ENCODE data around the gene MLLT1. TPM values are rescaled to one million over a fixed set of nuclear protein-coding genes. Genes with fewer than 3 reads are reported as not detected.

MLLT1 gene
- total RNA-seq, 1 donor from 2014 or later: 65.8 TPM

DNA sequence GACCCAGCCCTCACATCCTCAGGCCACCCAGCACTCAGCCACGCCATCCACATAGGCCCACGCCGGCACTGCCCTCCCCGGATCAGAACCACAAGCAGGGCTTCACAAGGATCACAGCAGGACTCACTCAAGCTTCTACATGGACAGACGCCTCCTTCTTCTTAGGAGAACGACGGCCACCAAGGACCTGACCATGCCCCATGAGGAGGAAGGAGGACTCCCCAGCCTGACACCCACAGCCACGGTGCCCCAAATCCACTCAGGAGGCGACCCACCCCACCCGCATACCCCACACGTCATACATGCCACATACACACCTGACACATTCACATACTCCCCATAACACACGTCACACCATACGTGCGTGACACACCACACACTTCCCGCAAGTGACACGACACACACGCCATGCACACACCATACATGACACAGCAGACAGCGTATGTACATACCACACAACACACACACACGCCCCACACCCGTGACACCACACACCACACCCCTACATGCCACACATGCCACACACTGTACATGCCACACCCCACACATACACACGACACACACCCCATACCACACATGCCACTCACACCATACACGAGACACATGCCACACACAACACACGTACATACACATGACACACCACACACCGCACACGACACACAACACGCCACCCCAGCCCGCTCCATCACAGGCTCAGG lies 50.4 kb downstream of the MLLT1 start:
- Mint-ChIP-seq H3K9me3 (ENCODE audit: unreplicated experiment) (no peaks in the 10 kb centered on the region), H3K36me3 (ENCODE audit: unreplicated experiment) (peaks cover 14% of the 10 kb centered on the region), H3K27ac (ENCODE audit: unreplicated experiment) (peak overlapping the region; percentile 23), H3K4me1 (ENCODE audit: unreplicated experiment) (peaks cover 17% of the 10 kb centered on the region), H3K27me3 (ENCODE audit: unreplicated experiment) (no peaks in the 10 kb centered on the region), H3K4me3 (ENCODE audit: unreplicated experiment) (no peak overlapping the region)
- TF ChIP-seq, protein P1, sequence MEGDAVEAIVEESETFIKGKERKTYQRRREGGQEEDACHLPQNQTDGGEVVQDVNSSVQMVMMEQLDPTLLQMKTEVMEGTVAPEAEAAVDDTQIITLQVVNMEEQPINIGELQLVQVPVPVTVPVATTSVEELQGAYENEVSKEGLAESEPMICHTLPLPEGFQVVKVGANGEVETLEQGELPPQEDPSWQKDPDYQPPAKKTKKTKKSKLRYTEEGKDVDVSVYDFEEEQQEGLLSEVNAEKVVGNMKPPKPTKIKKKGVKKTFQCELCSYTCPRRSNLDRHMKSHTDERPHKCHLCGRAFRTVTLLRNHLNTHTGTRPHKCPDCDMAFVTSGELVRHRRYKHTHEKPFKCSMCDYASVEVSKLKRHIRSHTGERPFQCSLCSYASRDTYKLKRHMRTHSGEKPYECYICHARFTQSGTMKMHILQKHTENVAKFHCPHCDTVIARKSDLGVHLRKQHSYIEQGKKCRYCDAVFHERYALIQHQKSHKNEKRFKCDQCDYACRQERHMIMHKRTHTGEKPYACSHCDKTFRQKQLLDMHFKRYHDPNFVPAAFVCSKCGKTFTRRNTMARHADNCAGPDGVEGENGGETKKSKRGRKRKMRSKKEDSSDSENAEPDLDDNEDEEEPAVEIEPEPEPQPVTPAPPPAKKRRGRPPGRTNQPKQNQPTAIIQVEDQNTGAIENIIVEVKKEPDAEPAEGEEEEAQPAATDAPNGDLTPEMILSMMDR (IDR thresholded peaks at IDR 0.05): no peak
- DNase-seq (ENCODE audit: extremely low spot score, unreplicated experiment): no peak

- TF ChIP-seq, protein P1 (IDR thresholded peaks at IDR 0.05): no peak
- Mint-ChIP-seq H3K4me1 (ENCODE audit: unreplicated experiment) (peaks cover 14% of the 10 kb centered on the region), H3K4me3 (ENCODE audit: unreplicated experiment) (no peak overlapping the region), H3K27me3 (ENCODE audit: unreplicated experiment) (no peaks in the 10 kb centered on the region), H3K36me3 (ENCODE audit: unreplicated experiment) (peaks cover 14% of the 10 kb centered on the region), H3K9me3 (ENCODE audit: unreplicated experiment) (no peaks in the 10 kb centered on the region), H3K27ac (ENCODE audit: unreplicated experiment) (no peak overlapping the region)
- DNase-seq (ENCODE audit: extremely low spot score, unreplicated experiment): no peak
Observed at GRCh38 chr19:6228551-6229215, 51.1 kb downstream of the MLLT1 start.

DNA sequence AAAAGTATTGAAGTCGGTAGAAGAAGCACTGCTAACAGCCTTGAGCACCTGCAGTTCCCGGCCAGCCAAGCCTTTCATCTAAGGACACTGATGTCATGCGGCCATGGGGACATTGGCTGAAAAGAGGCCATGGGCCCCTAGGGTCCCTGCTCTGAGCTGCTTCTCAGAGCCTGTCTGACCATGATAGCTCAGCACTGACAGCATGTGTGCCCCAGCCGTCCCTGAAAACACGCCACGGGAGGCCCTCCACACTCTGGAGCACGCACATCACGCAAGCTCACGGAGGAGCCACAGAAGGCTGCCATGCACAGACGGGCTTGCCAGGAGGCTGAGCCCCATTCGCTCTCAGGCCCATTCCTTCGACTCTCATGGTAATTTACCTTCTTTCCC lies 51.8 kb downstream of the MLLT1 start:
- H3K27ac Mint-ChIP-seq (ENCODE audit: unreplicated experiment): no peak overlapping the region
- no peak for DNase-seq (ENCODE audit: extremely low spot score, unreplicated experiment)
- H3K36me3 Mint-ChIP-seq (ENCODE audit: unreplicated experiment): peaks cover 14% of the 10 kb centered on the region
- H3K27me3 Mint-ChIP-seq (ENCODE audit: unreplicated experiment): no peaks in the 10 kb centered on the region
- peaks cover 11% of the 10 kb centered on the region for H3K4me1 Mint-ChIP-seq (ENCODE audit: unreplicated experiment)
- TF ChIP-seq, protein P1 (IDR thresholded peaks at IDR 0.05): no peak
- H3K4me3 Mint-ChIP-seq (ENCODE audit: unreplicated experiment): no peak overlapping the region
- no peaks in the 10 kb centered on the region for H3K9me3 Mint-ChIP-seq (ENCODE audit: unreplicated experiment)

GRCh38 chr19:6227156-6227935 lies 52.4 kb downstream of the MLLT1 start:
- H3K4me1 Mint-ChIP-seq (ENCODE audit: unreplicated experiment): peaks cover 5% of the 10 kb centered on the region
- peaks cover 14% of the 10 kb centered on the region for H3K36me3 Mint-ChIP-seq (ENCODE audit: unreplicated experiment)
- H3K4me3 Mint-ChIP-seq (ENCODE audit: unreplicated experiment): no peak overlapping the region
- no peaks in the 10 kb centered on the region for H3K27me3 Mint-ChIP-seq (ENCODE audit: unreplicated experiment)
- TF ChIP-seq, protein P1 (IDR thresholded peaks at IDR 0.05): no peak
- H3K27ac Mint-ChIP-seq (ENCODE audit: unreplicated experiment): no peak overlapping the region
- DNase-seq (ENCODE audit: extremely low spot score, unreplicated experiment): no peak
- H3K9me3 Mint-ChIP-seq (ENCODE audit: unreplicated experiment): no peaks in the 10 kb centered on the region

Data from osteocyte (in vitro differentiated cells).